HG02610 (cell line): ENCODE results near the gene TP53.

ENCODE experiments used
- ATAC-seq: cut with Tn5 transposase; IDR thresholded peaks from one replicate; pipeline ENCODE4 v1.9.1; 2021; ENCODE audit warnings: mild to moderate bottlenecking, moderate library complexity; ENCODE audit not compliant: unreplicated experiment

The TP53 gene

GRCh38 chr17:7687072-7687907, at the start of gene TP53:
Gene TP53 (minus strand): TSS chr17:7687490. CDS start chr17:7676594, 10,896 bp downstream.
- no peak for ATAC-seq

GRCh38 chr17:7732981-7733539, 45.8 kb upstream of the TP53 start:
- no peak for ATAC-seq

GRCh38 chr17:7729816-7730215, 42.5 kb upstream of the TP53 start:
- no peak for ATAC-seq

DNA sequence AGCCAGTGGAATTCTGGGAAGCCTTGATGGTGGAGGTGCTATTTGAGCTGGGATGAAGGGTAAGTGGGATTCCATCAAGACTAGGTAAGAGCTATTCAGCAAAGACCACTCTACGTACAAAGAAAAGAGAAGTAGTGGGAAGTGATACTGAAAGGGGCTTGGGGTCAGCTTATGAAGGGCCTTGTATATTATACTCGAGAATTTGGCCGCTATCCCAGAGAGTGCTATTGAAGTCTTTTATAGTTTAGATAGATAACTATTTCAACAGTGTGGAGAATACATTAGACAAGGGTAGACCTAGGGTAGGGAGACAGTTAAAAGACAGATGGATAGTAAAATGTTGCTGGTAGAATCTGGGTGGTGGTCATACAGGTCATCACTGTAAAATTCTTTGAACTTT, 40.6 kb upstream of the TP53 start:
- no peak for ATAC-seq

DNA sequence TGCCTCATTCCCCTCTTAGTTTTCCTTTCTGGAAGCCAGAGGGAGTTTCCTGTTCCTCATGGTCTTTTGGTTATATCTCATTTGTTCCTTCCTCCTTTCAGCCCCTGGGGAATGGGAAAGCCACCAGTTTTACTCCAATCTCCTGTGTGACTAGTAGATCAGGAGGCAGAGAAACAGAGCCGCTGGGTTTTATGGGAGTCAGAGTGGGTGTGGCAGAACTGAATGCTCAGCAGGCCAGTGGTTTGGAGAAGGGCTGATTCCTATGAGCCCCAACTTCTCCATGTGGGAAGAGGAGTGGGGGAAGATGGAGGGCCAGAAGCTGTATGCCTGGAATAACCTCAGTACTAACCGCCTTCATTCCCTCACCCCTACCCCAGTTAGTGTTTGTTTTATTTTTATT, 34.3 kb upstream of the TP53 start:
- no peak for ATAC-seq

- no peak for ATAC-seq
Measured at GRCh38 chr17:7720125-7720524, 32.8 kb upstream of the TP53 start.

GRCh38 chr17:7719661-7720060, 32.4 kb upstream of the TP53 start:
- ATAC-seq, result no peak

DNA sequence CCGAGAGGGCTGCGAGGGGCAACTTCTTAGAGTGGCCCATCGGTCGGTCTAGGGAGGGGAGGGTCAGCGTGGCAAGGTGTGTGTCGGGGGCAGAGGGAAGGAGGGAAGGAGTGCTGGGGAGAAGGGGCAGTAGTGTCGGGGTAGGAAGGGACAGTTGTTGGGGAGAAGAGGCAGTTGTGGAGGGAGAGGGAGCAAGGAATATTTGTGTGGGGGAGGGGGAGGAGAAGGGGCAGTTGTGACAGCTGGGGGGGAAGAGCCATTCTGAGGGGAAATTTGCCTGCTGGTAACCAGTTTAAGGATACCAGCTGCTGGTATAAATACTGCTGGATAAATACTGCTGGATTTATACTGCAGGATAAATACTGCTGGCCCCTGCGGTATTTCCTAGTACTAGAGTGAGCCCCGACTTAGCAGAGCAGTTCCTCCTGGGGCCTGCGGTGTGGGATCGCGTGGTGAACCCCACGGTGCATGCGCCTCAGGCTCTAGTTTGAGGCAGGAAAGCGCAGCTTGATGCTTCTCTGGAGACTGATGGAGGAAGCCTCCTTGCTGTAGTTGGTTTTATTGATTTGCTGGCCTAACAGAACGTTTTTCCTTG, 30.6 kb upstream of the TP53 start:
- no peak for ATAC-seq

- ATAC-seq, result no peak
Measured at GRCh38 chr17:7716901-7717755, 29.8 kb upstream of the TP53 start, which contains the start of gene DNAH2. Gene DNAH2 (plus strand): TSS chr17:7717744. CDS start chr17:7719735, 1,991 bp downstream.

- ATAC-seq, result no peak
Measured at GRCh38 chr17:7715936-7716886, 28.9 kb upstream of the TP53 start.

- ATAC-seq, result no peak
Measured at GRCh38 chr17:7714721-7715594, 27.7 kb upstream of the TP53 start.

DNA sequence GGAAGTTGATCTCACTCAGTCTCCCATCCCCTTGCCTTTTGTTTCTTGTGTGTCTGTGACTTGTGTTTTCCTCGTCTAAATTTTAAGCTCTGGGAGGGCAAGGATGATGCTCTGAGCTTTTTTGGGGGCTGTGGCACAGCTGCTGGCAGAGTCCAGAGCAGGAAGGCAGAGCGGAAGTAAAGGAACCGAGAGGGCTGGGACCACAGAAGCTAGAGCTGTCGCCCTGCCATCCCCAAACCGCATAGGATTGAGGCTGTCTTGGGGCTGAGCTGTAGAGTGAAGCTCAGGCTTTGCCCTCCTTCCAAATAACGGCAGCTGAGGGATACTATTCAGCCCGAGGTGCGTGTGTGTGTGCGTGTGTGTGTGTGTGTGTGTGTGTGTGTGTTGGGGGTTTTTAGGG, 26.5 kb upstream of the TP53 start:
- no peak for ATAC-seq

DNA sequence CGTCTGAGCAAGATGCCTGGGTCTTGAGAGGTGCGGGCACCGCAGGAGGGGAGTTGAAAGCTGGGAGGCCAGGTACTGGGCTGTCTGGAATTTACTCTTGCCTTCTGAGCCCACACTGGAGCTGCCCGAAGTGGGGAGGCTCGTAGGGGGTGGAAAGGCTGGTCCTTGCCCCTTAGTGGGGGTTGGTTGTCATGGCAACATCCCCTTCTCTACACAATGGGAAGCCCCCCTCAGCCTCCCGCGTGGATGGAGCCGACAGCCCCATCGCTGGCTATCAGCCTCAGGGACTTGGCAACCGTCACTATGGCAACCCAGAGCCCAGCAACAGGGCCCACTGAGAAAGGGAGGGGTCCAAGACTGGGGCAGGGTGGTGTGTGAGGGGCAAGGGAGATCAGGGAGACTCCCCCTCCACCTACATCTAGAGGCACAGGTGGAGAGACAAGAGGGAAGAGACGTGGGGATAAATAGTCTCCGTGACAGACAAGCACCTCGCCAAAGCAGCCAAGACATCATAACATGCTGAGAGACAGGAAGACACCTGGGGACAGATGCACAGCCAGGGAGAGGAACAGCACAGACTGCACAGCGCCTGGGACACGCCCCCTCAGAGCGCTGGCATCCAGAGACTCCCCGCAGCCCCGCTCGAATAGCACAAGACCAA, 25.0 kb upstream of the TP53 start:
- no peak for ATAC-seq

- no peak for ATAC-seq
Measured at GRCh38 chr17:7711051-7711755, 23.9 kb upstream of the TP53 start.

GRCh38 chr17:7710301-7710700, 23.0 kb upstream of the TP53 start:
- ATAC-seq, result no peak

DNA sequence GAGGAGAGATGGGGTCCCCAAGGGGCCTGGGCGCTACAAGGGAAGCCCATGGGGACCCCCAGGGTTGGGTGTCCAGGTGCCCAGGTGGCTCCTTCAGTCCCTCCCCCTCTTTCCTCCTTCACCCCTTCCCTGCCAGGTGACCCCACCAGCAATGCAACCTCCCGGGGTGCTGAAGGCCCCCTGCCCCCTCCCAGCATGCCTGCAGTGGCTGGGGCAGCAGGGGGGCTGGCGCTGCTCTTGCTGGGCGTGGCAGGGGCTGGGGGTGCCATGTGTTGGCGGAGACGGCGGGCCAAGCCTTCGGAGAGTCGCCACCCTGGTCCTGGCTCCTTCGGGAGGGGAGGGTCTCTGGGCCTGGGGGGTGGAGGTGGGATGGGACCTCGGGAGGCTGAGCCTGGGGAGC, 21.7 kb upstream of the TP53 start:
- ATAC-seq, result no peak

- ATAC-seq, result no peak
Measured at GRCh38 chr17:7707858-7708750, 20.8 kb upstream of the TP53 start.
